CD8-positive, alpha-beta memory T cell (primary cell): Measurements from ENCODE around the gene GRP. TPM values are rescaled to one million over a fixed set of nuclear protein-coding genes. Genes with fewer than 3 reads are reported as not detected.

Source experiments
- CTCF ChIA-PET: fragments of 350-600 bp; sonication (Branson Sonifier 250); formaldehyde crosslinking; loops from one replicate; lab custom pipeline; 2021; ENCODE audit warnings: antibody characterized with exemption; lab: Charles Lee
- POLR2A ChIA-PET: fragments of 350-600 bp; sonication (Branson Sonifier 250); formaldehyde crosslinking; loops from one replicate; lab custom pipeline; 2021; ENCODE audit warnings: antibody characterized with exemption; lab: Charles Lee
- DNase-seq, 5 donors: peaks; one replicate each; pipeline versions ENCODE4 v3.0.0 to v3.0.0-alpha.2; 2020 to 2022; ENCODE audit warnings: mixed read lengths in 1 of 5
- H3K27ac ChIP-seq: one replicate; pipeline ENCODE4 v1.7.0; 2013; ENCODE audit warnings: low read depth, mild to moderate bottlenecking, low read length, moderate library complexity
- H3K27me3 ChIP-seq: 2 replicates; pipeline ENCODE4 v1.7.0; 2013; ENCODE audit warnings: low read length, mild to moderate bottlenecking; ENCODE audit not compliant: insufficient read depth, poor library complexity, severe bottlenecking
- H3K36me3 ChIP-seq: 2 replicates; pipeline ENCODE4 v1.7.0; 2013; ENCODE audit warnings: mild to moderate bottlenecking, low read length, moderate library complexity; ENCODE audit not compliant: insufficient read depth
- H3K4me1 ChIP-seq: 2 replicates; pipeline ENCODE4 v1.7.0; 2013; ENCODE audit warnings: mild to moderate bottlenecking, low read length, moderate library complexity; ENCODE audit not compliant: insufficient read depth
- H3K4me3 ChIP-seq: 2 replicates; pipeline ENCODE4 v1.7.0; 2013; ENCODE audit warnings: mild to moderate bottlenecking, low read length
- H3K9me3 ChIP-seq: 2 replicates; pipeline ENCODE4 v1.7.0; 2013; ENCODE audit warnings: mild to moderate bottlenecking, low read length
- H3K27ac Mint-ChIP-seq, 8 donors: one replicate each; pipeline ENCODE4 v1.8.0; 2020 to 2021; ENCODE audit warnings: mixed read lengths in 8 of 8, mild to moderate bottlenecking in 6 of 8, inconsistent platforms in 3 of 8, moderate library complexity in 3 of 8
- H3K27me3 Mint-ChIP-seq, 2 donors: one replicate each; pipeline ENCODE4 v1.8.0; 2020 to 2021; ENCODE audit warnings: mixed read lengths in 2 of 2, mild to moderate bottlenecking in 1 of 2, moderate library complexity in 1 of 2
- H3K36me3 Mint-ChIP-seq, 3 donors: one replicate each; pipeline ENCODE4 v1.8.0; 2020 to 2021; ENCODE audit warnings: mixed read lengths in 3 of 3, inconsistent platforms in 1 of 3, mild to moderate bottlenecking in 1 of 3
- H3K4me1 Mint-ChIP-seq, 3 donors: one replicate each; pipeline ENCODE4 v1.8.0; 2020 to 2021; ENCODE audit warnings: mixed read lengths in 3 of 3, inconsistent platforms in 1 of 3, mild to moderate bottlenecking in 1 of 3
- H3K4me3 Mint-ChIP-seq, 7 donors: one replicate each; pipeline ENCODE4 v1.8.0; 2020 to 2021; ENCODE audit warnings: mixed read lengths in 7 of 7, mild to moderate bottlenecking in 6 of 7, moderate library complexity in 4 of 7, inconsistent platforms in 2 of 7
- H3K9me3 Mint-ChIP-seq, 5 donors: one replicate each; pipeline ENCODE4 v1.8.0; 2020 to 2022; ENCODE audit warnings: mixed read lengths in 5 of 5, mild to moderate bottlenecking in 3 of 5, moderate library complexity in 2 of 5, inconsistent platforms in 1 of 5
- polyA plus RNA-seq: library from polyadenylated mRNA; unstranded; fragments of 300-500 nt; fragmentation: Illumina TruSeq; gene quantifications from one replicate; pipeline ENCODE4 v1.2.3, GENCODE V29; 2021
- total RNA-seq, 2 experiments: library from RNA; stranded (reverse); gene quantifications; one replicate each; pipeline ENCODE4 v1.2.3, GENCODE V29; 2021

Gene GRP
- total and polyA plus RNA-seq, 3 experiments from 2014 or later, result not detected

GRCh38 chr18:59218018-59218417 is 1.9 kb upstream of the GRP start:
- ChIA-PET POLR2A (no interaction called here), CTCF (no interaction called here)
- no peak for DNase-seq
- Mint-ChIP-seq H3K27ac (no peak overlapping the region), H3K27me3 (peaks cover 38 to 77% of the 10 kb centered on the region in 2 donors), H3K4me1 (peaks cover 0 to 12% (median 4%) of the 10 kb centered on the region in 3 donors), H3K36me3 (no peaks in the 10 kb centered on the region), H3K9me3 (peaks cover 0 to 3% (median 0%) of the 10 kb centered on the region in 5 donors), H3K4me3 (no peak overlapping the region)
- Histone ChIP-seq H3K36me3 (no peaks in the 10 kb centered on the region), H3K4me1 (no peaks in the 10 kb centered on the region), H3K27me3 (peaks cover 12% of the 10 kb centered on the region), H3K9me3 (no peaks in the 10 kb centered on the region), H3K4me3 (no peak overlapping the region), H3K27ac (no peak overlapping the region)

DNA sequence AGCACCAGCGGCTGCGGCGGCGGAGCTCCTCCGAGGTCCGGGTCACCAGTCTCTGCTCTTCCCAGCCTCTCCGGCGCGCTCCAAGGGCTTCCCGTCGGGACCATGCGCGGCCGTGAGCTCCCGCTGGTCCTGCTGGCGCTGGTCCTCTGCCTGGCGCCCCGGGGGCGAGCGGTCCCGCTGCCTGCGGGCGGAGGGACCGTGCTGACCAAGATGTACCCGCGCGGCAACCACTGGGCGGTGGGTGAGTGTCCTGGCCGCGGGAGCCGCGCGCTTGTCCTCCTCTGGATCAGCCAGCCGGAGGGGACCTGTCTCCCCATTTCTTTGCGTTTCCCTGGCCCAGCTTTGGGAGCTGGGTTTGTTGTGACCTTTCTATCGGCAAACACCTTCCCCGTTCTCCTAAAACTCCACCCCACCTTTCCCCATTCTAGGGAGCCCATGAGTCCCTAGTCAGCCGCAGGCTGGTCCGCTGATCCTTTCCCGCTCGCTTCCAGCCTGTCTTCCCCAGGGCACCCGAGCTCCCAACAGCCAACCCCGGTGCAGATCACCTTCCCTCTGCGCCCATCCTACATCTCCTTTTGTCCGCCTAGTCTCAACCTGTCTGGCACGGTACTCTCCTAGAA is 316 bp downstream of the GRP start:
- H3K27me3 Mint-ChIP-seq, result peaks cover 36 to 75% of the 10 kb centered on the region in 2 donors
- Histone ChIP-seq H3K9me3 (no peaks in the 10 kb centered on the region), H3K4me1 (no peaks in the 10 kb centered on the region), H3K27ac (no peak overlapping the region), H3K27me3 (peaks cover 12% of the 10 kb centered on the region), H3K36me3 (no peaks in the 10 kb centered on the region), H3K4me3 (no peak overlapping the region)
- H3K9me3 Mint-ChIP-seq, result peaks cover 0 to 3% (median 0%) of the 10 kb centered on the region in 5 donors
- peaks cover 0 to 12% (median 4%) of the 10 kb centered on the region in 3 donors for H3K4me1 Mint-ChIP-seq
- H3K36me3 Mint-ChIP-seq, result no peaks in the 10 kb centered on the region
- ChIA-PET CTCF (no interaction called here), POLR2A (no interaction called here)
- H3K4me3 Mint-ChIP-seq, result no peak overlapping the region
- H3K27ac Mint-ChIP-seq, result peak overlapping the region in 1 of 8 donors; percentile 45
- DNase-seq, result no peak

- H3K9me3 Mint-ChIP-seq, result peaks cover 0 to 5% (median 0%) of the 10 kb centered on the region in 5 donors
- Histone ChIP-seq H3K4me3 (no peak overlapping the region), H3K4me1 (no peaks in the 10 kb centered on the region), H3K9me3 (no peaks in the 10 kb centered on the region), H3K27me3 (peaks cover 12% of the 10 kb centered on the region), H3K27ac (no peak overlapping the region), H3K36me3 (no peaks in the 10 kb centered on the region)
- CTCF ChIA-PET, result no interaction called here
- H3K27ac Mint-ChIP-seq, result peak overlapping the region in 1 of 8 donors; percentile 45
- H3K36me3 Mint-ChIP-seq, result no peaks in the 10 kb centered on the region
- H3K4me3 Mint-ChIP-seq, result no peak overlapping the region
- DNase-seq, result no peak
- POLR2A ChIA-PET, result no interaction called here
- peaks cover 0 to 12% (median 4%) of the 10 kb centered on the region in 3 donors for H3K4me1 Mint-ChIP-seq
- peaks cover 37 to 68% of the 10 kb centered on the region in 2 donors for H3K27me3 Mint-ChIP-seq
Measured at GRCh38 chr18:59220784-59221765, 1.1 kb downstream of the GRP start.

DNA sequence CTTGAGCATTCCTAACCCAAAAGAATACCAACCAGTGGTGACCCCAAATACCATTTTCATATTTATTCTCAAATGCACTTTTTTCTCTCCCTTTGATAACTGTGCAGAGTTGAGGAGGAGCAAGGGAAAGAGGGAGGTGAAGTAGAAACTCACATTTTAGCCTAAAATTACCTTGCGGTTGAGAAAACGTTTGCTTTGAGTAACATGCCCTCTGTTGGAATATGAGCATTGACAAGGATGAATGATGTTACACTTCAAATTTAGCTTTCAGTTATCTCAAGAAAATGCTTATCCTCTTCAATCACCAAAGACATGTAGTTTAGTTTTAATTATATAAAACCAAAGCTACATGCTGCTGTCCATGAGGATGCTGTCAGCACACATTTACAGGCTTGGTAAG is 2.4 kb downstream of the GRP start:
- Histone ChIP-seq H3K36me3 (no peaks in the 10 kb centered on the region), H3K4me3 (no peak overlapping the region), H3K4me1 (no peaks in the 10 kb centered on the region), H3K27me3 (peaks cover 12% of the 10 kb centered on the region), H3K9me3 (no peaks in the 10 kb centered on the region), H3K27ac (no peak overlapping the region)
- no peak for DNase-seq
- CTCF ChIA-PET, result interaction anchor here (1.1 kb wide), 1 partner anchor 10 kb away, joined by 3 read pairs; no protein-coding TSS in a partner anchor
- H3K36me3 Mint-ChIP-seq, result no peaks in the 10 kb centered on the region
- no peak overlapping the region for H3K4me3 Mint-ChIP-seq
- no peak overlapping the region for H3K27ac Mint-ChIP-seq
- H3K4me1 Mint-ChIP-seq, result peaks cover 0 to 12% (median 4%) of the 10 kb centered on the region in 3 donors
- POLR2A ChIA-PET, result no interaction called here
- H3K9me3 Mint-ChIP-seq, result peaks cover 0 to 2% (median 0%) of the 10 kb centered on the region in 5 donors
- peaks cover 37 to 73% of the 10 kb centered on the region in 2 donors for H3K27me3 Mint-ChIP-seq

GRCh38 chr18:59228351-59228750 is 8.4 kb downstream of the GRP start:
- Histone ChIP-seq H3K4me1 (no peaks in the 10 kb centered on the region), H3K27ac (no peak overlapping the region), H3K36me3 (no peaks in the 10 kb centered on the region), H3K9me3 (no peaks in the 10 kb centered on the region), H3K27me3 (peaks cover 4% of the 10 kb centered on the region), H3K4me3 (no peak overlapping the region)
- DNase-seq, result no peak
- peaks cover 19 to 65% of the 10 kb centered on the region in 2 donors for H3K27me3 Mint-ChIP-seq
- no peak overlapping the region for H3K27ac Mint-ChIP-seq
- no peak overlapping the region for H3K4me3 Mint-ChIP-seq
- H3K4me1 Mint-ChIP-seq, result no peaks in the 10 kb centered on the region
- H3K9me3 Mint-ChIP-seq, result peaks cover 0 to 2% (median 0%) of the 10 kb centered on the region in 5 donors
- H3K36me3 Mint-ChIP-seq, result no peaks in the 10 kb centered on the region
- POLR2A ChIA-PET, result no interaction called here
- CTCF ChIA-PET, result no interaction called here

DNA sequence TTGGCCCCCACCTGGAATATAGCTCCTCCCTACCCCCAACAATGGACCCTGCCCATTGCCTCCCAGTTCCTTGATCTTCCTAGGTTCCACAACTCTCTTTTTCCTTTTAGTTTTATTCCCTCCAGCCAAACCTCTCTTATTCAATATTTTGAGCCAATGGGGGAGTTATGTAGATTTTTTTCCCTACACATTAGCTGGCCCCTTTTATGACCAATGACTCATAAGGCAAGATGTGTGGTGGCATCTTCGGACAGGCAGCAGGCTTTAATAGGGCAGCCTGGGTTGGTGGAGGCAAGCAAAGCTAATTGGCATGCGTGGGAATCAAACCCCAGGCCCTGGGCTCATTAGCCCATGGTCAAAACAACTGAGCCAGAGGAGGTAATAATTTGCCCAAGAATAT is 9.2 kb downstream of the GRP start:
- H3K4me3 Mint-ChIP-seq, result no peak overlapping the region
- H3K27me3 Mint-ChIP-seq, result peaks cover 19 to 56% of the 10 kb centered on the region in 2 donors
- H3K36me3 ChIP-seq, result no peaks in the 10 kb centered on the region
- POLR2A ChIA-PET, result no interaction called here
- peaks cover 4% of the 10 kb centered on the region for H3K27me3 ChIP-seq
- H3K4me3 ChIP-seq, result no peak overlapping the region
- peaks cover 0 to 2% (median 0%) of the 10 kb centered on the region in 5 donors for H3K9me3 Mint-ChIP-seq
- no peak overlapping the region for H3K27ac Mint-ChIP-seq
- no peaks in the 10 kb centered on the region for H3K9me3 ChIP-seq
- no peaks in the 10 kb centered on the region for H3K4me1 ChIP-seq
- CTCF ChIA-PET, result no interaction called here
- no peak for DNase-seq
- no peak overlapping the region for H3K27ac ChIP-seq
- H3K4me1 Mint-ChIP-seq, result no peaks in the 10 kb centered on the region
- no peaks in the 10 kb centered on the region for H3K36me3 Mint-ChIP-seq

DNA sequence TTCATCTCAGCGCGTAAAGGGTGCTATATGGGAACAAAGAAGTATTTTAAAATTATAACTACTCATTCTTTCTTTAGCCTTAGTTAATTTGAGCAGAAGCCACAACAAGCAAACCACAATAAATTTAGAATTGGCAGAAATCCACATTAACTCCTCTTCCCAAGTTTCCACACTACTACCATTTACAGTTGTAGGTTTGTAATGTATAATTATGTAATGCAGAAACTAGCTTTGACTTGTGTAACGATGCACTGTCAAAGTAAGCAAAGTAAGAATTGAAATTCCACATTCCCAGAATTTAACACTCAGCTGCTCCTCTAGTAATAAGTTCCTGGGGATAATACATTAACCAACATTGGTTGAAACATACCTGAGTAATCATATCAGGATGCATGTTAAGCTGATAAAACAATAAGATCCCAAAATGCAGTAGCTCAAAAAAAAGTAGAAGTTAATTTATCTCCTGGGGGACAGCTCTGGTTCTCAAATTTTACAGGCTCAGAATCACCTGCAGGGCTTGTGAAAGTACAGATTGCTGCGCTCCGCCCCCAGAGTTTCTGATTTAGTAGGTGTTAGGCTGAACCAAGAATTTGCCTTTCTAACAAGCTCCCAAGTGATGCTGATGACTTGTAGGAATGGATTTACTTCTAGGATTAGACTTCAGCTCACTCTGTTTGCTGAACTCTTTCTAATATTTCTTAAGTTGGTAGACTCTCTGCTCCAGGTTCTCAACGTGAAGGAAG is 9.9 kb downstream of the GRP start:
- CTCF ChIA-PET, result no interaction called here
- Mint-ChIP-seq H3K4me3 (no peak overlapping the region), H3K4me1 (no peaks in the 10 kb centered on the region), H3K9me3 (peaks cover 0 to 2% (median 0%) of the 10 kb centered on the region in 5 donors), H3K36me3 (no peaks in the 10 kb centered on the region), H3K27me3 (peaks cover 19 to 55% of the 10 kb centered on the region in 2 donors), H3K27ac (no peak overlapping the region)
- Histone ChIP-seq H3K27ac (no peak overlapping the region), H3K36me3 (no peaks in the 10 kb centered on the region), H3K4me1 (no peaks in the 10 kb centered on the region), H3K27me3 (peaks cover 4% of the 10 kb centered on the region), H3K4me3 (no peak overlapping the region), H3K9me3 (no peaks in the 10 kb centered on the region)
- no peak for DNase-seq
- POLR2A ChIA-PET, result no interaction called here
